Skeletal muscle satellite cell (primary cell): ENCODE measurements around the gene CHP1. TPM values are rescaled to one million over a fixed set of nuclear protein-coding genes. Genes with fewer than 3 reads are reported as not detected.
A peak's percentile ranks its signal among the peaks of the same experiment; 100 is the strongest.

Experiments
- H3K27me3 ChIP-seq: 2 replicates; pipeline ENCODE4 v1.7.0; 2013; ENCODE audit warnings: low read length; ENCODE audit not compliant: control insufficient read depth, insufficient read depth
- H3K36me3 ChIP-seq: 2 replicates; pipeline ENCODE4 v1.7.0; 2013; ENCODE audit warnings: mild to moderate bottlenecking, control low read depth, low read length; ENCODE audit not compliant: insufficient read depth
- H3K4me1 ChIP-seq: 2 replicates; pipeline ENCODE4 v1.7.0; 2013; ENCODE audit warnings: low read length; ENCODE audit not compliant: control insufficient read depth, insufficient read depth
- H3K4me2 ChIP-seq: 2 replicates; pipeline ENCODE4 v1.7.0; 2013; ENCODE audit warnings: mild to moderate bottlenecking, low read length
- H3K4me3 ChIP-seq: 2 replicates; pipeline ENCODE4 v1.7.0; 2013; ENCODE audit warnings: low read length
- H3K9ac ChIP-seq: 2 replicates; pipeline ENCODE4 v1.7.0; 2013; ENCODE audit warnings: mild to moderate bottlenecking, low read depth, low read length, moderate library complexity
- H3K9me3 ChIP-seq: replicated peaks from 2 replicates; pipeline ENCODE4 v1.7.0; 2013; ENCODE audit warnings: mild to moderate bottlenecking, control low read depth, low read length
- total RNA-seq: library from RNA; depleted of rRNA; stranded (reverse); fragments of >200 nt; gene quantifications from 2 replicates; pipeline ENCODE4 v1.2.3, GENCODE V29; 2012; rRNA removed

Gene CHP1
- 73.8 and 81.7 TPM in 2 replicates for total RNA-seq

GRCh38 chr15:41230650-41231421, at the start of gene CHP1, which contains the start of gene EXD1:
Gene CHP1 (plus strand): TSS chr15:41231268. CDS start chr15:41231383, 115 bp downstream.
Gene EXD1 (minus strand): TSS chr15:41230757. CDS start chr15:41226575, 4,182 bp downstream.
- Histone ChIP-seq H3K27me3 (peaks cover 13% of the 10 kb centered on the region), H3K4me2 (peak within 1 kb of the TSS; percentile 87), H3K4me1 (peaks cover 18% of the 10 kb centered on the region), H3K36me3 (no peaks in the 10 kb centered on the region), H3K9me3 (no peaks in the 10 kb centered on the region), H3K4me3 (peak within 1 kb of the TSS; percentile 99), H3K9ac (peak within 1 kb of the TSS; percentile 91)

GRCh38 chr15:41182266-41182665, 48.8 kb upstream of the CHP1 start:
- Histone ChIP-seq H3K4me1 (peaks cover 12% of the 10 kb centered on the region), H3K4me3 (no peak overlapping the region), H3K27me3 (peaks cover 4% of the 10 kb centered on the region), H3K9me3 (no peaks in the 10 kb centered on the region), H3K9ac (no peak overlapping the region), H3K36me3 (no peaks in the 10 kb centered on the region), H3K4me2 (no peak overlapping the region)

GRCh38 chr15:41183581-41183980, 47.5 kb upstream of the CHP1 start:
- Histone ChIP-seq H3K4me1 (peaks cover 12% of the 10 kb centered on the region), H3K36me3 (no peaks in the 10 kb centered on the region)

GRCh38 chr15:41194444-41194843, 36.6 kb upstream of the CHP1 start:
- Histone ChIP-seq H3K4me3 (no peak overlapping the region), H3K4me1 (no peaks in the 10 kb centered on the region), H3K9ac (no peak overlapping the region), H3K9me3 (no peaks in the 10 kb centered on the region), H3K36me3 (no peaks in the 10 kb centered on the region), H3K4me2 (no peak overlapping the region), H3K27me3 (peaks cover 12% of the 10 kb centered on the region)

More at GRCh38 chr15:41183581-41183980, 47.5 kb upstream of the CHP1 start:
- Histone ChIP-seq H3K9me3 (no peaks in the 10 kb centered on the region), H3K4me3 (no peak overlapping the region), H3K27me3 (peaks cover 4% of the 10 kb centered on the region), H3K4me2 (no peak overlapping the region), H3K9ac (no peak overlapping the region)

- H3K36me3 ChIP-seq, result no peaks in the 10 kb centered on the region
- no peak overlapping the region for H3K4me3 ChIP-seq
- H3K9ac ChIP-seq, result no peak overlapping the region
- H3K4me1 ChIP-seq, result no peaks in the 10 kb centered on the region
- H3K27me3 ChIP-seq, result no peaks in the 10 kb centered on the region
- no peak overlapping the region for H3K4me2 ChIP-seq
- no peaks in the 10 kb centered on the region for H3K9me3 ChIP-seq
These were observed 31.6 kb upstream of the CHP1 start for GRCh38 chr15:41199470-41199869.

- Histone ChIP-seq H3K4me1 (no peaks in the 10 kb centered on the region), H3K36me3 (no peaks in the 10 kb centered on the region), H3K4me2 (no peak overlapping the region), H3K9me3 (no peaks in the 10 kb centered on the region), H3K27me3 (no peaks in the 10 kb centered on the region), H3K4me3 (no peak overlapping the region), H3K9ac (no peak overlapping the region)
These were observed 27.7 kb upstream of the CHP1 start for GRCh38 chr15:41203395-41203794.

GRCh38 chr15:41205315-41205714, 25.8 kb upstream of the CHP1 start:
- H3K4me3 ChIP-seq, result no peak overlapping the region
- H3K4me1 ChIP-seq, result no peaks in the 10 kb centered on the region
- no peak overlapping the region for H3K4me2 ChIP-seq
- H3K27me3 ChIP-seq, result peaks cover 14% of the 10 kb centered on the region
- H3K9ac ChIP-seq, result no peak overlapping the region
- no peaks in the 10 kb centered on the region for H3K36me3 ChIP-seq
- H3K9me3 ChIP-seq, result no peaks in the 10 kb centered on the region

- peaks cover 30% of the 10 kb centered on the region for H3K27me3 ChIP-seq
- no peaks in the 10 kb centered on the region for H3K9me3 ChIP-seq
- H3K36me3 ChIP-seq, result no peaks in the 10 kb centered on the region
- no peak overlapping the region for H3K4me3 ChIP-seq
- H3K4me1 ChIP-seq, result no peaks in the 10 kb centered on the region
- H3K9ac ChIP-seq, result no peak overlapping the region
- H3K4me2 ChIP-seq, result no peak overlapping the region
These were observed 23.2 kb upstream of the CHP1 start for GRCh38 chr15:41207687-41208448.

GRCh38 chr15:41215708-41216107, 15.4 kb upstream of the CHP1 start:
- H3K27me3 ChIP-seq, result peaks cover 50% of the 10 kb centered on the region
- no peak overlapping the region for H3K9ac ChIP-seq
- H3K4me1 ChIP-seq, result no peaks in the 10 kb centered on the region
- H3K4me3 ChIP-seq, result no peak overlapping the region
- H3K36me3 ChIP-seq, result no peaks in the 10 kb centered on the region
- H3K9me3 ChIP-seq, result no peaks in the 10 kb centered on the region
- H3K4me2 ChIP-seq, result no peak overlapping the region

- H3K9me3 ChIP-seq, result no peaks in the 10 kb centered on the region
- no peaks in the 10 kb centered on the region for H3K36me3 ChIP-seq
- H3K4me3 ChIP-seq, result no peak overlapping the region
- H3K9ac ChIP-seq, result no peak overlapping the region
- no peak overlapping the region for H3K4me2 ChIP-seq
- no peaks in the 10 kb centered on the region for H3K4me1 ChIP-seq
- H3K27me3 ChIP-seq, result peaks cover 52% of the 10 kb centered on the region
These were observed 12.2 kb upstream of the CHP1 start for GRCh38 chr15:41218851-41219250.

GRCh38 chr15:41219381-41219780, 11.7 kb upstream of the CHP1 start:
- no peaks in the 10 kb centered on the region for H3K4me1 ChIP-seq
- no peaks in the 10 kb centered on the region for H3K9me3 ChIP-seq
- H3K36me3 ChIP-seq, result no peaks in the 10 kb centered on the region
- no peak overlapping the region for H3K9ac ChIP-seq
- no peak overlapping the region for H3K4me2 ChIP-seq
- no peak overlapping the region for H3K4me3 ChIP-seq
- H3K27me3 ChIP-seq, result peaks cover 52% of the 10 kb centered on the region
